ENCODE measurements around the gene CD101.

CD101 gene

DNA sequence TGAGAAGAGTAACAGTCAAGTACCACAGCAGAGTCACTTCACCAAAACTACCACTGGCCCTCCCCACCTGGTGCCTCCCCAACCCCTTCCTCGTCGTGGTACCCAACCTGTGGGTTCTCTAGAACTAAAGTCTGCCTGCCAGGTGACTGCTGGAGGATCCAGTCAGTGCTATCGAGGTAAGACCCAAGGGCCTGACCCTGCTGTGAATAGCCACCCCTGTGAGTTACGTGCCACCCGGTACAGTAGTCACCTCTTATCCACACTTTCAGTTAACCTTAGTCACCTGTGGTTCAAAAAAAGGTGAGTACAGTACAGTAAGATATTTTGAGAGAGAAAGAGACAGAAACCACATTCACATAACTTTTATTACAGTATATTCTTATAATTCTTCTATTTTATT, 75.1 kb downstream of the CD101 start:
- DNase-seq (ENCODE audit: low read depth): no peak
- no peak overlapping the region for H3K4me3 ChIP-seq (ENCODE audit: control insufficient read depth, low read depth, low read length)
- no peak for TF ChIP-seq CTCF (conservative IDR thresholded peaks at IDR 0.05; ENCODE audit: control insufficient read depth, insufficient read depth, low read depth, low read length)

DNA sequence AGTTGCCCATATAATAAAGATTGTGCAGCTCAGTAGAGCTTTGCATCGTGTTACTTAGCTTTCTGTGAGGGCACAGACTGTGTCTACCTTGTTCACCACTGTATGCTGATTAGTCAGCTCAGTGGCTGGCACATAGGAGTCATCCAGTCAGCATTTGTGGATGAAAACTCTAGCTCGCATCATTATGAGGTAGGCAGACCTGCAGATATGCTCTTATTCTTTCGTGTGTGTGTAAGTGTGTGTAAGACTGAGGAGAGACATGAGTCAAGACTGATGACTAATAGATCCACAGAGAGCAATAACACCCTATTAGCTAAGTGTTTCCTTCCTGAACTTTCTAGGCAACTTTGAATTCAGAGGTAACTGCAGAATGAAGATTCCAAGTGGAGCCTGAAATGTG, 75.7 kb downstream of the CD101 start:
- no peak overlapping the region for H3K4me3 ChIP-seq (ENCODE audit: control insufficient read depth, low read depth, low read length)
- no peak for TF ChIP-seq CTCF (conservative IDR thresholded peaks at IDR 0.05; ENCODE audit: control insufficient read depth, insufficient read depth, low read depth, low read length)
- peak; percentile 94 for DNase-seq (ENCODE audit: low read depth)

GRCh38 chr1:117079737-117080136, 78.2 kb downstream of the CD101 start:
- DNase-seq (ENCODE audit: low read depth): no peak
- no peak for TF ChIP-seq CTCF (conservative IDR thresholded peaks at IDR 0.05; ENCODE audit: control insufficient read depth, insufficient read depth, low read depth, low read length)
- H3K4me3 ChIP-seq (ENCODE audit: control insufficient read depth, low read depth, low read length): no peak overlapping the region

DNA sequence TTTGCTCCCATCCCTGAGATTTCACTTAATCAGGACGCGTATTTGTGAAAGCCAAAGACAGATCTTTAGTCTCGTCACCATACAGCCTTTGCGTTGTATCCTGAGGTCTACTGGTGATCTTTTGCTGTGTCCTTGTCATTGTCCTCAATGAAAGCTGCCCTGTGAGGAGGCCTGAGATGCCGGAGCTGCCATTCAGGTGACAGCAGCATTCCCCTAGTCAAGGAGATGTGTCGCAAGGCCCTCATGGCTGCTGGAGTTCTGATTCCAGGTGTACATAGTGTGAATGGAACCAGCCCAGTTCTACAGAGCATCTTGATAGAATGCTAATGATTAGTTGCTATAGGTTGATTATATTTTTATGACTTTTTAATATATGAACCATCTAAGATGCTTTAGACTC, 82.7 kb downstream of the CD101 start:
- H3K4me3 ChIP-seq (ENCODE audit: control insufficient read depth, low read depth, low read length): no peak overlapping the region
- DNase-seq (ENCODE audit: low read depth): no peak
- TF ChIP-seq CTCF (conservative IDR thresholded peaks at IDR 0.05; ENCODE audit: control insufficient read depth, insufficient read depth, low read depth, low read length): no peak

Measured in fibroblast of mammary gland (primary cell).